Activated naive CD8-positive, alpha-beta T cell treated with anti-CD3 and anti-CD28 coated beads for 36 hours (primary cell): ENCODE measurements around the gene CMTR2. TPM values are rescaled to one million over a fixed set of nuclear protein-coding genes. Genes with fewer than 3 reads are reported as not detected.
A peak's percentile ranks its signal among the peaks of the same experiment; 100 is the strongest.
"Not testable (repeated sequence)": the region's sequence is repeated elsewhere in the genome, so short reads cannot be mapped to it uniquely, and the experiment has no call there.

ENCODE experiments used
- DNase-seq: peaks from one replicate; pipeline ENCODE4 v3.0.0; 2021
- H3K27ac Mint-ChIP-seq: one replicate; pipeline ENCODE4 v1.8.0; 2022; ENCODE audit warnings: mild to moderate bottlenecking, moderate library complexity, mixed read lengths
- H3K27me3 Mint-ChIP-seq: one replicate; pipeline ENCODE4 v1.8.0; 2022; ENCODE audit warnings: mild to moderate bottlenecking, mixed read lengths
- H3K36me3 Mint-ChIP-seq: one replicate; pipeline ENCODE4 v1.8.0; 2021; ENCODE audit warnings: mild to moderate bottlenecking, mixed read lengths
- H3K4me1 Mint-ChIP-seq: one replicate; pipeline ENCODE4 v1.8.0; 2021; ENCODE audit warnings: mixed read lengths
- H3K4me3 Mint-ChIP-seq: one replicate; pipeline ENCODE4 v1.8.0; 2022; ENCODE audit warnings: mild to moderate bottlenecking, moderate library complexity, mixed read lengths
- H3K9me3 Mint-ChIP-seq: one replicate; pipeline ENCODE4 v1.8.0; 2022; ENCODE audit warnings: mixed read lengths
- total RNA-seq, 2 experiments: library from RNA; stranded (reverse); gene quantifications; one replicate each; pipeline ENCODE4 v1.2.3, GENCODE V29; 2021

Gene CMTR2, protein sequence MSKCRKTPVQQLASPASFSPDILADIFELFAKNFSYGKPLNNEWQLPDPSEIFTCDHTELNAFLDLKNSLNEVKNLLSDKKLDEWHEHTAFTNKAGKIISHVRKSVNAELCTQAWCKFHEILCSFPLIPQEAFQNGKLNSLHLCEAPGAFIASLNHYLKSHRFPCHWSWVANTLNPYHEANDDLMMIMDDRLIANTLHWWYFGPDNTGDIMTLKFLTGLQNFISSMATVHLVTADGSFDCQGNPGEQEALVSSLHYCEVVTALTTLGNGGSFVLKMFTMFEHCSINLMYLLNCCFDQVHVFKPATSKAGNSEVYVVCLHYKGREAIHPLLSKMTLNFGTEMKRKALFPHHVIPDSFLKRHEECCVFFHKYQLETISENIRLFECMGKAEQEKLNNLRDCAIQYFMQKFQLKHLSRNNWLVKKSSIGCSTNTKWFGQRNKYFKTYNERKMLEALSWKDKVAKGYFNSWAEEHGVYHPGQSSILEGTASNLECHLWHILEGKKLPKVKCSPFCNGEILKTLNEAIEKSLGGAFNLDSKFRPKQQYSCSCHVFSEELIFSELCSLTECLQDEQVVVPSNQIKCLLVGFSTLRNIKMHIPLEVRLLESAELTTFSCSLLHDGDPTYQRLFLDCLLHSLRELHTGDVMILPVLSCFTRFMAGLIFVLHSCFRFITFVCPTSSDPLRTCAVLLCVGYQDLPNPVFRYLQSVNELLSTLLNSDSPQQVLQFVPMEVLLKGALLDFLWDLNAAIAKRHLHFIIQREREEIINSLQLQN
- 10 to 100 TPM; 18.5 to 20.8 TPM for total RNA-seq

DNA sequence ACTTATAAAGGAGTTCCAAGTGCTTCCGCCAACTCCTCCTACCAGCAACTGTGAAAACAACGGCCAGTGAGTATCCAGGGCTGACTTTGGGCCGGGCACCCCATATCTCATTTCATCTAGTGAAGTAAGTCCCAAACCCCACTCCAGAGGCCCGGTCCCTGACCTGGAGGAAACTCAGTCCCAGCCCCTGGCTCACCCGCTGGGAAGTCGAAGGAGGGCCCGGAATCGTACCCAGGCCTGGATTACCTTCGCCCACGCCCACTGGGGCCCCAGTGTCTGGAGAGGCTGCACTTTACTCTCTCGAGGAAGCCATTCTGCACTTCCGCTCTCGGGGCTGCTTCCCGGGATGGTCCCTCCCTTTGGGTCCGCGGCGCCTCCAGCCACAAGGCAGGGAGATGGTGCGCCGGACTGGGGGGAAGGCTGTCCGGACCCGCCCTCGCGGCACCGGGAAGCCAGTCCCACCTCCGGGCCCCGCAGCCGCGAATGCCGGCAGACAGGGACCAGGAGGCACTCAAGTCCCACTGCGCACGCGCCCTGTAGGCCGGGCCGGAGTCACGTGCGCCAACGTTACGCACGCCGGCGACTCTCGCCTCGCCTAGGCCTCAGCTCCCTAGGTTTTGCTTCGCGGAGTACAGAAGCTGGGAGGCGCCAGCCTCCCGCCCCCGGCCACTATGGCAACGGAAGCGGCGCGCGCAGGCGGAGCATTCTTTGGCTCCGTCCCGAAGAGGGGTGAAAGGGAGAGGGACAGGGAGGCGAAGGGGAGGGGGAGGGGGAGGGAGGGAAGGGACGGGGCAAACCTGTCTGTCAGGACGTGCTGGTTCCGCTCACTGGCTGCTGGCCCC is at the start of gene CMTR2:
CMTR2 (minus strand) TSS at position 513 of the 842 bp plus-strand sequence. CDS start 3,482 bp downstream, outside the sequence.
- Mint-ChIP-seq H3K27me3 (peaks cover 14% of the 10 kb centered on the region), H3K4me1 (peaks cover 8% of the 10 kb centered on the region), H3K27ac (peak within 1 kb of the TSS; percentile 90), H3K9me3 (peaks cover 18% of the 10 kb centered on the region), H3K36me3 (peaks cover 45% of the 10 kb centered on the region), H3K4me3 (peak within 1 kb of the TSS; percentile 84)
- DNase-seq, result peak; percentile 93

DNA sequence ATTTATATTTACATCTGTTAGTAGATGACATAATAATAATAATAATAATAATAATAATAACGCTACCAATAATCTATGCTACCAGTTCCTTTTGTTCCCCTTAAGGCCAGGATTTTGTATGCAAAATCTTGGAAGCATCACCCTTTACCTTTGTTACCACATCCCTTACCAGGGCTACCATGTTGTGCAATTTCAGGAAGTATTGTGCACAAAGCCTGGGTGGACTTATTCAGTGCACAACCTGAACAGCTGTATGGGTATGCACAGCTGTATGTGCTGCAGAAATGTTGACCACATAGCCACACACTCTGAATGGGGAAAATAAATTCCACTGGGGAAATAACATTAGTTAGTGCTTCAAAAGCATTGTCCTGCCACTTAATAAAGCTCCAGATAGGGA is 49.4 kb upstream of the CMTR2 start:
- H3K27me3 Mint-ChIP-seq, result peaks cover 38% of the 10 kb centered on the region
- H3K9me3 Mint-ChIP-seq, result no peaks in the 10 kb centered on the region
- H3K4me3 Mint-ChIP-seq, result no peak overlapping the region
- H3K36me3 Mint-ChIP-seq, result no peaks in the 10 kb centered on the region
- H3K27ac Mint-ChIP-seq, result no peak overlapping the region
- H3K4me1 Mint-ChIP-seq, result no peaks in the 10 kb centered on the region
- DNase-seq, result no peak

DNA sequence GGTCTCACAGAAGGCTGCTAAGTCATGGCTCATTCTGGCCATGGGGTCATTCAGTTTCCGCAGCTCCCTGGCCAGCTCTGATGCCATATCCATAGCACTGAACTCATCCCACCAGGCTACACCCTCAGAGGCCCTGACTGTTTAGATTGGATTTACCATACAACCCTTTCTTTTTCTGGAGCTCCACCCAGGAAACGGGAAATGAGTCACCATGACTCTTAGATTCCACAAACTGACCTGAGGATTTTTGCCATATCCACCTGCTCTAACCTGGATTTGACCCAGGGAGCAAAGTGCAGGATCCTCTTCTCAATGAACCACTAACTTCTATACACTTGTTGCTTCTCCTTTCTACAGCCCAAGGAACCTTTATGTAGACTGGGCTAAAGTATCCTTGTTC is 49.0 kb upstream of the CMTR2 start:
- Mint-ChIP-seq H3K4me1 (no peaks in the 10 kb centered on the region), H3K36me3 (no peaks in the 10 kb centered on the region), H3K27me3 (peaks cover 38% of the 10 kb centered on the region), H3K9me3 (no peaks in the 10 kb centered on the region), H3K4me3 (no peak overlapping the region), H3K27ac (no peak overlapping the region)
- no peak for DNase-seq

DNA sequence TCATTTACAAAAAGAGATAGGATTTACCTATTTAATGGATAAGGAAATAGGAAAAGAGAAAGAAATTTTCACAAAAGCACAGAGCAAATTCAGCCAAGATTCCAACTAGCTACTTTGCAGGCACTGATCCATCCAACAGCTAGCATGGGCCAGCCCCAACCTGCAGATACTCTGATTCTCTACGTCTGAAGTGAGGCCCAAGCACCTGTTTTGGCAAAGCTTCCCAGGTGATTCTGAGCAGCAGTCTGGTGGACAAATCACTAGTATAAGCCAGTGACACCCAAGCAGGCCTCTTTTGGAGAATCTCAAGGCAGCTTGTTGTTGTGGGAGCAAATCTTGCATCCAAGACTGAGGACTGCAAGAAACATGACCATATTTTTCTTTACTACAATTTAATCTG is 48.4 kb upstream of the CMTR2 start:
- no peak for DNase-seq
- no peak overlapping the region for H3K27ac Mint-ChIP-seq
- no peaks in the 10 kb centered on the region for H3K4me1 Mint-ChIP-seq
- H3K27me3 Mint-ChIP-seq, result peaks cover 38% of the 10 kb centered on the region
- H3K4me3 Mint-ChIP-seq, result no peak overlapping the region
- H3K36me3 Mint-ChIP-seq, result no peaks in the 10 kb centered on the region
- no peaks in the 10 kb centered on the region for H3K9me3 Mint-ChIP-seq

DNA sequence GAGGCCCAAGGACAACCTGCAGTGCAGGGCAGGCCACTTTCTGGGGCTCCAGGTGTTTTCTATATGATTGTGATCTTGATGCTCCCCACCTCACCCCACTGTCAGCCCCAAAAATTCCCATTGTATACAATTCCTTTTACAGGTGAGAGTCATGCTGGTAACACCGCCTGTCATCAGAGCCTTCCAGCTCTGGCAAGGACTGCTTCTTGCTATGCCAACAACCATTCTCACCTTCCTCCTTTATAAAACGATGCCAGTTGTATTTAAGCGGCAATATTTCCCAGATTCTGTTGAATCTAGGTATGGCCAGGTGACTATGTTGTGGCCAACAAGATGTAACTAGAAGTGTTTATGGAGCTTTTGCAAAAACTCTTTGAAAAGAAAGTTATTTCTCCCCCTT is 38.9 kb upstream of the CMTR2 start:
- no peak overlapping the region for H3K4me3 Mint-ChIP-seq
- no peak for DNase-seq
- no peaks in the 10 kb centered on the region for H3K36me3 Mint-ChIP-seq
- peaks cover 21% of the 10 kb centered on the region for H3K27me3 Mint-ChIP-seq
- H3K27ac Mint-ChIP-seq, result no peak overlapping the region
- H3K9me3 Mint-ChIP-seq, result no peaks in the 10 kb centered on the region
- no peaks in the 10 kb centered on the region for H3K4me1 Mint-ChIP-seq

DNA sequence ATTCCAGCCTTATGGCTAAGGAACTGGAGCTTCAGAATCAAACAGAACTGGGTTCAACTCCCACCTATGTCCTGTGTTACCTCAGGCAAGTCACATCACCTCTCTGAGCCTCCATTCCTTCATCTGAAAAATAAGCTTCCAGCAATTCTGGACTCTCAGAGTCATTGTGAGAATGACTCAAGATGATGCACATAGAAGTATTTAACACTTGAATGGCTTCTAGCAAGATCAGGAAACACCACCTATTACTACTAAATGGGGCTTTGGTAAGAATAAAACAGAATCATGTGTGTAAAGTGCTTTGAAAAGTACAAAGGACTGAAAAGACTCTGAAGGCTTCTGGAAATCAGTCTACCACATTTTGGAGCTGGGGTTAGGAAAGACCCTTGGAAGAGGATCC is 38.5 kb upstream of the CMTR2 start:
- no peak overlapping the region for H3K4me3 Mint-ChIP-seq
- no peaks in the 10 kb centered on the region for H3K4me1 Mint-ChIP-seq
- H3K27ac Mint-ChIP-seq, result no peak overlapping the region
- H3K9me3 Mint-ChIP-seq, result no peaks in the 10 kb centered on the region
- H3K27me3 Mint-ChIP-seq, result peaks cover 21% of the 10 kb centered on the region
- no peaks in the 10 kb centered on the region for H3K36me3 Mint-ChIP-seq
- DNase-seq, result no peak

DNA sequence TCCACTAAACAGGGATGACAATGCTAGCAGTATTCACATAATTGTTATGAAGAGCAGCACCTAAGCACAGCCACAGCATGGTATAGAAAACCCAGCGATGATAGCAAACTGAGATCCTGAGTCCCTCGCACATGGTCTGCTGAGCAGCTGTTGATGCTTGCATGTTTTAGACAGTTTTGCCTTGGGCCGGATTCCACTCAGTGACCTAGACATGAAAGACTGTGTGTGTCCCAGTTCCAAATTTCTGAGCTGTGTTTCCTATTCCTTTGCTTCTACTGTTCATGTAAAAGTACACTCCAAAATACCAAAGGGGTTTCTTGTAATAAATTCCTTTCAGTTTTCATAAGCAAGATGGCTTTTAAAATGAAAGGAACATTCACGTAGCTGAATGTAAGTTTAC is 30.8 kb upstream of the CMTR2 start:
- H3K4me1 Mint-ChIP-seq, result no peaks in the 10 kb centered on the region
- H3K27ac Mint-ChIP-seq, result no peak overlapping the region
- H3K36me3 Mint-ChIP-seq, result no peaks in the 10 kb centered on the region
- peaks cover 18% of the 10 kb centered on the region for H3K27me3 Mint-ChIP-seq
- peaks cover 2% of the 10 kb centered on the region for H3K9me3 Mint-ChIP-seq
- DNase-seq, result no peak
- no peak overlapping the region for H3K4me3 Mint-ChIP-seq

DNA sequence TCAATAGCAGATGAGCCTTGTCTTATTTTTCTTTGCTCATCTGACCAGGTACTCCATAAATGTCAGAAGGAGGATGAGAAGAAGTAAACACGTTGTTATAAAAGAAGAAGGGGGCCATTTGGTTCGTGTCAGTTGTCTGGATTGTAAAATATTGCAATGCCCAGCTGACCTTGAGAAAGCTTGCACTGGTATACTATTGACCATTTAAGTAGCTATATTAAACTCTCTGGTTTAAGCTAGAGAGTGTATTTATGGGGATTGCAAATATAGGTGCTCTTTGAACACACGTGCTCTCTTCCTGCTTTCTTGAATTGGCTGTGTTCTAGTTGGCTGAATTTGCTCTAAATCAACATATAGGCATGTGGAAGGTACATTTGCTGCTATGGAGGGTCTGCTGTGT is 26.1 kb upstream of the CMTR2 start:
- no peaks in the 10 kb centered on the region for H3K36me3 Mint-ChIP-seq
- no peaks in the 10 kb centered on the region for H3K4me1 Mint-ChIP-seq
- no peak overlapping the region for H3K4me3 Mint-ChIP-seq
- H3K27me3 Mint-ChIP-seq, result peaks cover 35% of the 10 kb centered on the region
- DNase-seq, result no peak
- peaks cover 2% of the 10 kb centered on the region for H3K9me3 Mint-ChIP-seq
- H3K27ac Mint-ChIP-seq, result no peak overlapping the region

DNA sequence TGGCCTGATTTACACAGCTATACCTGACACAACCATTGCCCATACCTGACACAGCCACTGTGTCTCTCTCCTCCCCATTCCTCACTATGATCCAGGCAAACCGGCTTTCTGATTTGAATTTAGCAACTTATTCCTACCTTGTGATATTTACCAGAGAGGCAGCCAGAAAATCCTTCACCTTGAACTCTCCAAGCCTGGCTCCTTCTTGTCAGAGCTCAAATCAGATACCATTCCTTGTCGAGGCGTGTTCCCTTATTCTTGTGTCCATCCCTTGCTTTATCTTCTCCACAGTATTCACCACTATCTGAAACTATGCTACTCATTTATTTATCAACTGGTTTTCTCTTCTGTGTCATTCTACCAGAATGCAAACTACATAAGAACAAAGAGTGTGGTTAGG is 24.4 kb upstream of the CMTR2 start:
- not testable (repeated sequence) for H3K4me3 Mint-ChIP-seq, H3K4me1 Mint-ChIP-seq, DNase-seq, H3K27ac Mint-ChIP-seq, H3K9me3 Mint-ChIP-seq, H3K36me3 Mint-ChIP-seq
- peaks cover 46% of the 10 kb centered on the region for H3K27me3 Mint-ChIP-seq

DNA sequence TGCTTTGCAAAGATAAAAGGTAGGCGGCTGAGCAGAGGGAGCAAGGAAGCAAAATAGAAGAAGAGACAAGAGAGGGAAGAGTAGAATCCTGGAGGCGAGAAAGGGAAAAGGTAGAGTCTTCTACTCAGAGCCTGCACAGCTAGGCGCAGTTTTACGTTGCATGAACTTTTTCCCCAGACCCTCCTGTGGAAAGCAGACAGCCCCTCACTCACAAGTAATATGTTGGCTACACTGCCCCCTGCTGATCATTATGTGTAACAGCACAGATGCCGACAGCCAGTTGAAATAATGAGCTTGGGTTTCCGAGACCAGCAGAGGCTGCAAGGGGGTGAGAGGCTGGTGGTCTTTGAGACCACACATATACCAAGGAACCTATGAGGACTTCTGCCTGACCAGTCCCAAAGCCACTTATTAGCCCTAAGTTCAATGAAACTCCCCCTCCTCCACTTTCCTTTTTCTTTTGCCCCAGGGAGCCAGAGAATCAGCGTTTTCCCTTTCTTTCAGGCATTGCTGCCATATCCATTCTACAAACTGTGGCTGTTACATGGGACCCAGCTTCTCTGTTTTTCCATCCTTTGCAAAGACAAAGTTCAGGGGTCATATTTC is 22.5 kb upstream of the CMTR2 start:
- Mint-ChIP-seq H3K27ac (no peak overlapping the region), H3K4me3 (no peak overlapping the region), H3K36me3 (no peaks in the 10 kb centered on the region), H3K4me1 (no peaks in the 10 kb centered on the region), H3K9me3 (peaks cover under 1% of the 10 kb centered on the region), H3K27me3 (peaks cover 51% of the 10 kb centered on the region)
- DNase-seq, result peak; percentile 3

DNA sequence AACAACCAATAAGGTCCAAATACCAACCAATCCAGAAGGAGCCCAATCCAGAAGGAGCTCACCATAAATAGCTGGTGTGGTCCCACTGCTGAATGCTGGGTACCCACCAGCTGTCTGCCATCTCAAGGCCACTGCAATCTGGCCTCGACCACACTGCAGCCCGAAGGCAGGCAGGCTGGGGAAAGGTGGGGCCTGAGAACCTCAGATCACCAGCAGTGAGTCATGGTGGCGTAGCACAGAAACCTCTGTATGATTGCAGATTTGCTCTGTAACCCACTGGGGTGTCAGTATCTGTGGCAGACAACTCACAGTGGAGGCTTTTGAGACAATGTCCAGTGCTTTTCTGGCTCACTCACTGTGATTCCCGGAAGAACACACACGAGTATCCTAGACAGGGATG is 14.7 kb upstream of the CMTR2 start:
- no peaks in the 10 kb centered on the region for H3K36me3 Mint-ChIP-seq
- no peaks in the 10 kb centered on the region for H3K4me1 Mint-ChIP-seq
- no peak overlapping the region for H3K4me3 Mint-ChIP-seq
- peaks cover 33% of the 10 kb centered on the region for H3K27me3 Mint-ChIP-seq
- peaks cover 6% of the 10 kb centered on the region for H3K9me3 Mint-ChIP-seq
- DNase-seq, result no peak
- no peak overlapping the region for H3K27ac Mint-ChIP-seq

DNA sequence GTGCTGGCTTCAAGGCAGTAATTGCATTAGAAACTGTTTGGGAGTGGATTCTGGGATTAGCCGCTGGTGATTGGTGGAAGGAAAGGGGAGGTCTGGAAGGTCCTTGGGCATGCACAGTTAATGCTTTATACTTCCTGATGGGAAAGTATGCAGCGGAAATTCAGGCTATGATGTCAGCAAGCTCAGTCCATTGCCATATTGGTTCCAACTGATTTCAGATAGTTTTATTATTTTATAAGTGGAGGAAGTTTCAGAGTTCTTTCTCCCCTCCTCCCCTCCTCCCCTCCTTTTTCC is 8.1 kb upstream of the CMTR2 start:
- no peaks in the 10 kb centered on the region for H3K36me3 Mint-ChIP-seq
- no peaks in the 10 kb centered on the region for H3K4me1 Mint-ChIP-seq
- H3K27ac Mint-ChIP-seq, result no peak overlapping the region
- peaks cover 2% of the 10 kb centered on the region for H3K9me3 Mint-ChIP-seq
- no peak for DNase-seq
- H3K27me3 Mint-ChIP-seq, result peaks cover 18% of the 10 kb centered on the region
- H3K4me3 Mint-ChIP-seq, result no peak overlapping the region

DNA sequence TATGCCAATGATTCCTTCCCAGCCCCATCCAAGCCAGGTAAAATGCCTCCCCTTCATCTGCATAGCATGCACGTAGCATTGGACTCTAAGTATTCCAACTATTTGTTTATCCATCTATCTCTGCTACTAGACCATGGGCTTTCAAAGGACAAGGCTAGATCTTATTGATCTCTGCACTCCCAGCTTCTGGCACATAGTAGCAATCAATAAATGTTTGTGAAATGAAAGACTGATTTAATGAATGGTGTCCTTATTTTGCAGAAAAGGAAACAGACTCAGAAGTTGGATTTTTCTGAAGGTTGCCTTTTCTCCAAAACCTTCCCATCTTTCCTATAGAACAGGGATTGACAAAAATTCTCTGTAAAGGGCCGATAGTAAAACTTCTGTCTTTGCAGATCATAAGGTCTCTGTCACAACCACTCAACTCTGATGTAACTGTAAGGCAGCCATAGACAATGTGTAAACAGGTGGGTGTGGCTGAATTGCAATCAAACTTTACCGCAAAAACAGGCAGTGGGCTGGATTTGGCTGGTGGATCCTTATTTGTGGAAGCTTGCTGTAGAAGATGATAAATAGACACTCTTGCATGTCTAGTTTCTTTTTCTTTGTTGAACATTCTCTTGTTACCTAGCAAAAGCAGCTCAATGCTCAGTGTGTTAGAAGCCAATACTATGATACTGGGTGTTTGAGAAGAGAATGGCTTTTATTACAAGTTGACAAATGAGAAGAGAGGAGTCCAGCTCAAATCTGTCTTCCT is 7.6 kb upstream of the CMTR2 start:
- H3K4me1 Mint-ChIP-seq, result no peaks in the 10 kb centered on the region
- peaks cover 23% of the 10 kb centered on the region for H3K27me3 Mint-ChIP-seq
- H3K9me3 Mint-ChIP-seq, result peaks cover 2% of the 10 kb centered on the region

DNA sequence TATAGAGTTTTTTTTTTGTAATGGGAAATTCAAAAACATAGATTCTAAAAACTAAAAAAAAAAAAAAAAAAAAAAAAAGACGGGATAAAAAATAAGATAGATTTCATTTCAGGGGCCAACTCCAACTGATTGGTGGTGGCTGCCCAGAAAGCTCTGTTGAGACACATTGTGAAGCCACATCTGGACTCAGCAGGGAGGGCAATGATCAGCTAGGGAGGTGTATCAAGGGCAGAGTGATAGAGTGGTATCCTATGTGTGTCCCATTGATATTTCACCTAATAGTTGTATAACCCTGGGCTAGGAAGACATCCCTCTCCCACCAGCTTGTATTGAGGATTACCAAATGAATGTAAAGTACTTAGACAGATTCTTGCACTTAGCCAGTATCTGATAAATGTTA is 6.7 kb upstream of the CMTR2 start:
- Mint-ChIP-seq H3K9me3 (peaks cover 2% of the 10 kb centered on the region), H3K27me3 (peaks cover 24% of the 10 kb centered on the region), H3K4me1 (no peaks in the 10 kb centered on the region), H3K4me3 (no peak overlapping the region), H3K27ac (no peak overlapping the region), H3K36me3 (no peaks in the 10 kb centered on the region)
- DNase-seq, result no peak

More for the DNA sequence above, 7.6 kb upstream of the CMTR2 start:
- Mint-ChIP-seq H3K27ac (no peak overlapping the region), H3K36me3 (no peaks in the 10 kb centered on the region), H3K4me3 (no peak overlapping the region)
- DNase-seq, result no peak
